OCI-LY7 (cell line): Measurements from ENCODE around the gene TIMP4.

Experiments
- CTCF ChIP-seq: fragments of 200-600 bp; sonication (generic); conservative IDR thresholded peaks from 2 replicates; pipeline ENCODE4 v1.5.1; 2014; ENCODE audit warnings: mild to moderate bottlenecking, antibody characterized with exemption, low read length, moderate library complexity, mixed read lengths
- EZH2phosphoT487 ChIP-seq: fragments of 200-600 bp; sonication (generic); IDR thresholded peaks from 2 replicates; pipeline ENCODE4 v1.6.1; 2018; ENCODE audit warnings: low read depth, borderline replicate concordance, mild to moderate bottlenecking, mixed run types, antibody characterized with exemption, low read length, moderate library complexity, mixed read lengths

GRCh38 chr3:12138044-12138443 lies 20.7 kb downstream of the TIMP4 start:
- TF ChIP-seq CTCF (peak; percentile 72), EZH2phosphoT487 (no peak)
